Peyer's patch (tissue), 4 donors: ENCODE results near the gene PNPLA3.

ENCODE experiments used
- CTCF ChIP-seq, 6 experiments: fragments of 450-650 bp in 4 of 6; fragments of 200-600 bp in 2 of 6; sonication (generic) in 1 of 6; IDR thresholded peaks; one replicate each; pipeline ENCODE4 v1.5.1; 2017 to 2019; ENCODE audit warnings: antibody characterized with exemption in 6 of 6, mild to moderate bottlenecking in 3 of 6, moderate library complexity in 1 of 6
- POLR2A ChIP-seq, 2 donors: fragments of 450-650 bp; IDR thresholded peaks; one replicate each; pipeline ENCODE4 v1.5.1; 2017; ENCODE audit warnings: antibody characterized with exemption in 2 of 2, mild to moderate bottlenecking in 2 of 2, moderate library complexity in 2 of 2

GRCh38 chr22:43946384-43946667, 22.7 kb downstream of the PNPLA3 start:
- TF ChIP-seq CTCF (IDR thresholded peaks at IDR 0.05) (no peak), POLR2A (IDR thresholded peaks at IDR 0.05) (no peak)
